Activated B cell treated with CpG ODN at 0.5 μM for 24 hours (primary cell): ENCODE measurements around the gene CLEC2A. TPM values are rescaled to one million over a fixed set of nuclear protein-coding genes. Genes with fewer than 3 reads are reported as not detected.

ENCODE experiments used
- ATAC-seq: fragments of 200-7000 bp; cut with Tn5 transposase; one replicate; pipeline ENCODE4 v1.10.0; 2021; ENCODE audit warnings: low read depth, mild to moderate bottlenecking, moderate library complexity
- CTCF ChIA-PET: fragments of 350-600 bp; sonication (Branson Sonifier 250); formaldehyde crosslinking; loops from one replicate; lab custom pipeline; 2021; ENCODE audit warnings: antibody characterized with exemption; lab: Charles Lee
- POLR2A ChIA-PET: fragments of 350-600 bp; sonication (Branson Sonifier 250); formaldehyde crosslinking; loops from one replicate; lab custom pipeline; 2021; ENCODE audit warnings: antibody characterized with exemption; lab: Charles Lee
- DNase-seq: peaks from one replicate; pipeline ENCODE4 v3.0.0; 2022
- H3K27ac Mint-ChIP-seq: one replicate; pipeline ENCODE4 v1.8.0; 2020; ENCODE audit warnings: mixed read lengths
- H3K27me3 Mint-ChIP-seq: one replicate; pipeline ENCODE4 v1.8.0; 2021; ENCODE audit warnings: mixed read lengths
- H3K36me3 Mint-ChIP-seq: one replicate; pipeline ENCODE4 v1.8.0; 2021; ENCODE audit warnings: low read depth, mixed read lengths
- H3K4me1 Mint-ChIP-seq: one replicate; pipeline ENCODE4 v1.8.0; 2021; ENCODE audit warnings: mixed read lengths
- H3K4me3 Mint-ChIP-seq: one replicate; pipeline ENCODE4 v1.8.0; 2020; ENCODE audit warnings: mild to moderate bottlenecking, mixed read lengths
- H3K9me3 Mint-ChIP-seq: one replicate; pipeline ENCODE4 v1.8.0; 2020; ENCODE audit warnings: mixed read lengths
- intact Hi-C: fragments of 100-400 bp; cut with micrococcal nuclease; formaldehyde crosslinking; loops from one replicate; pipeline ENCODE4 v1.15.1; 2024
- total RNA-seq: library from RNA; stranded (reverse); gene quantifications from 2 replicates; pipeline ENCODE4 v1.2.3, GENCODE V29; 2022
- TF ChIP-seq, protein P1 (sequence below): fragments of 200-600 bp; IDR thresholded peaks from one replicate; pipeline ENCODE4 v1.8.0; 2022; ENCODE audit warnings: antibody characterized with exemption, mild to moderate bottlenecking

Gene CLEC2A
- total RNA-seq, 1 donor from 2014 or later: not detected

DNA sequence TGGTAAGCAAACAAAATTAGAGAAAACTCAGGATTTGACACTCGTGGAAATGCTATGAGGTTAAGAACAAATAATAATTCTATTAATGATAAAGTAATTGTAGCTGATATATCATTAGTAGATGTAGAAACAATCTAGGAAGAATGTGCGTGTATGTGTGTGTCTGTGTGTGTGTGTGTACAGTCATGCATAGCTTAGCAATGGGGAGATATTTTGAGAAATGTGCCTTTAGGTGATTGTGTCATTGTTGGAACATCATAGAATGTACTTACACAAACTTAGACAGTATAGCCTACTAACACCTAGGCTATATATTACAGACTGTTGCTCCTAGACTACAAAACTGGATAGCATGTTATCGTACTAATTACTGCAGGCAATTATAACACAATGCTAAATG, 5.3 kb downstream of the CLEC2A start:
- ATAC-seq (no peak), DNase-seq (no peak)
- H3K4me1 Mint-ChIP-seq: peaks cover 4% of the 10 kb centered on the region
- peaks cover 11% of the 10 kb centered on the region for H3K27me3 Mint-ChIP-seq
- intact Hi-C loops: loop anchor here (1.0 to 5.0 kb wide), 4 partner anchors 58 to 293 kb away; partner anchors contain the start of gene CLEC2B
- H3K4me3 Mint-ChIP-seq: no peak overlapping the region
- POLR2A ChIA-PET: interaction anchor here (0.5 kb wide), 1 partner anchor 269 kb away, joined by 5 read pairs; no protein-coding TSS in a partner anchor
- TF ChIP-seq, protein P1, sequence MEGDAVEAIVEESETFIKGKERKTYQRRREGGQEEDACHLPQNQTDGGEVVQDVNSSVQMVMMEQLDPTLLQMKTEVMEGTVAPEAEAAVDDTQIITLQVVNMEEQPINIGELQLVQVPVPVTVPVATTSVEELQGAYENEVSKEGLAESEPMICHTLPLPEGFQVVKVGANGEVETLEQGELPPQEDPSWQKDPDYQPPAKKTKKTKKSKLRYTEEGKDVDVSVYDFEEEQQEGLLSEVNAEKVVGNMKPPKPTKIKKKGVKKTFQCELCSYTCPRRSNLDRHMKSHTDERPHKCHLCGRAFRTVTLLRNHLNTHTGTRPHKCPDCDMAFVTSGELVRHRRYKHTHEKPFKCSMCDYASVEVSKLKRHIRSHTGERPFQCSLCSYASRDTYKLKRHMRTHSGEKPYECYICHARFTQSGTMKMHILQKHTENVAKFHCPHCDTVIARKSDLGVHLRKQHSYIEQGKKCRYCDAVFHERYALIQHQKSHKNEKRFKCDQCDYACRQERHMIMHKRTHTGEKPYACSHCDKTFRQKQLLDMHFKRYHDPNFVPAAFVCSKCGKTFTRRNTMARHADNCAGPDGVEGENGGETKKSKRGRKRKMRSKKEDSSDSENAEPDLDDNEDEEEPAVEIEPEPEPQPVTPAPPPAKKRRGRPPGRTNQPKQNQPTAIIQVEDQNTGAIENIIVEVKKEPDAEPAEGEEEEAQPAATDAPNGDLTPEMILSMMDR: no peak
- H3K27ac Mint-ChIP-seq: no peak overlapping the region
- no peaks in the 10 kb centered on the region for H3K9me3 Mint-ChIP-seq
- CTCF ChIA-PET: interaction anchor here (4.7 kb wide), 2 partner anchors 113 to 177 kb away, joined by 35 to 37 read pairs; no protein-coding TSS in a partner anchor
- H3K36me3 Mint-ChIP-seq: no peaks in the 10 kb centered on the region

DNA sequence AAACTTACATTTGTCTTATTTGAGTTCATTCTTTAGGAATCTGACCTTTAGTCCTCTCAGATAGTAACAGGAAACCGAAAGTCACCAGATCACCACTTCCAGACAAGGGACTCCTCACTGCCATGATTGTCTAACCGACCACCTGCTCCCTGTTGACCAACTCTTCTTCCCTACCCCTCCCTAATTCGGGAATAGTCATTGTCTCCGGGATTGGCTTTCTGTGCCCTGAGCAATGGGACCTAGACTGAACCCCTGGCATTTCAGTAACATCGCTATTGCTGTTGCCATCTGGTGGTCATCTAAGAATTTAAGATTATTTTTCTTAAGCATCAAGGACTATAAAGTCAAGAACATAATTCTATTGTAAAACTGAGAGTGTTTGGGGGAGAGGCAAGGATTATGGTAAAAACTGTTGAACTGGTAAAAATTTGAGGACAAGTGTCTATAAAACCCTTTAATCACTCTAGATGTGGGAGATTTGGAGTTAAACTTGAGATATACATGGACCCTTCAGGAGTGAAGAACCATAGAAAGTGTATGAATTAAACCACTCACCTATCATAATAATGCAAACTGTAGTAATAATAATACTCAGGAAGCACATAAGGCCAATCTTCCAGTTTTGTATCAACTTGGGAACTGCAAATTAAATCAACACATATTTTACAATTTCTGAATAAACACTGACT, 6.3 kb downstream of the CLEC2A start:
- TF ChIP-seq, protein P1: no peak
- H3K4me1 Mint-ChIP-seq: peaks cover 4% of the 10 kb centered on the region
- intact Hi-C loops: loop anchor here (1.0 to 5.0 kb wide), 6 partner anchors 57 to 595 kb away; partner anchors contain the start of gene CLEC2B
- peak overlapping the region; percentile 62 for H3K4me3 Mint-ChIP-seq
- no peaks in the 10 kb centered on the region for H3K36me3 Mint-ChIP-seq
- POLR2A ChIA-PET: no interaction called here
- CTCF ChIA-PET: interaction anchor here (0.8 to 4.7 kb wide), 4 partner anchors 19 to 176 kb away, joined by 4 to 37 read pairs (median 20); no protein-coding TSS in a partner anchor
- H3K9me3 Mint-ChIP-seq: no peaks in the 10 kb centered on the region
- ATAC-seq (peak; percentile 40), DNase-seq (no peak)
- H3K27ac Mint-ChIP-seq: no peak overlapping the region
- H3K27me3 Mint-ChIP-seq: peaks cover 12% of the 10 kb centered on the region

DNA sequence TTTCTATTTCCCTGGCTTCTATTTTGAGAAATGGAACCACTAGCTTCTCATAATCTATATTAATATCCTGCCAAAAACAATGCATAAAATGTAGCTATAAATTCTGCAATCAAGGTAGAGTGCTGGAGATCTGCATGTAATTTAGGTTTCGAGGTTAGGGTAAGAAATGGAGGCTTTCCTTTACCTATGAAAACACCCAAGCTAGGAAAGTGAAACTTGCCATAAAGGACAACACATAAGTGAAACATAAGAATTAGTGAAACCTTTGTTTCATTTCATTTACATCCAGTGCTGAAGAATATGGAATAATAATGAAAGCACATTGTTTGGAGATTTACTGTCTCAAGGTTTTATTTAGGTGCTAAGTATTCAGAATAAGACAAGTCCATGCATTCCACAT, 9.7 kb downstream of the CLEC2A start:
- ChIA-PET CTCF (interaction anchor here (0.5 to 1.6 kb wide), 5 partner anchors 13 to 172 kb away, joined by 3 to 5 read pairs (median 3); no protein-coding TSS in a partner anchor), POLR2A (no interaction called here)
- Mint-ChIP-seq H3K4me3 (no peak overlapping the region), H3K27ac (no peak overlapping the region), H3K4me1 (peaks cover 4% of the 10 kb centered on the region), H3K27me3 (peaks cover 23% of the 10 kb centered on the region), H3K9me3 (no peaks in the 10 kb centered on the region), H3K36me3 (no peaks in the 10 kb centered on the region)
- intact Hi-C loops: no loop called here
- DNase-seq (no peak), ATAC-seq (no peak)
- TF ChIP-seq, protein P1: no peak

DNA sequence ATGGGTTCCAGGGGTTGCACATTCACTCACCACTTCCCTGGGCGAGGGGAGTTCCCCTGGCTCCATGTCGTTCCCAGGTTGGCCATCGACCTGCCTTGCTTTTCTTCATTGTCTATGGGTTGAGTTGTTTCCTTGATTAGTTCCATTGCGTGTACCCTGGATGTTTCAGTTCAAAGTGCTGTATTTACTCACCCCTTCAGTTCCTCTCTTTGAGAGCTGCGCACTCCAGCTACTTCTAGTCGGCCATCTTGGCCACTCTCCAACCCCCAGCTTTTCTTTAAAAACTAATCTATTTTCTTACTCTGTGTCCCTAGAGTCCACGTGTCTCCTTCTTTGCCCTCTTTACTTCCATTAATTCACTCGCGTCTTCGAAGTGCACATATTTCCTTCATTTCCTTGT, 11.7 kb downstream of the CLEC2A start:
- Mint-ChIP-seq H3K27ac (no peak overlapping the region), H3K9me3 (no peaks in the 10 kb centered on the region), H3K36me3 (no peaks in the 10 kb centered on the region), H3K4me3 (no peak overlapping the region), H3K4me1 (peaks cover 1% of the 10 kb centered on the region), H3K27me3 (peaks cover 21% of the 10 kb centered on the region)
- DNase-seq (no peak), ATAC-seq (no peak)
- CTCF ChIA-PET: interaction anchor here (1.3 kb wide), 1 partner anchor 107 kb away, joined by 5 read pairs; no protein-coding TSS in a partner anchor
- intact Hi-C loops: no loop called here
- POLR2A ChIA-PET: interaction anchor here (0.6 kb wide), 1 partner anchor 24 kb away, joined by 5 read pairs; no protein-coding TSS in a partner anchor
- TF ChIP-seq, protein P1: no peak

DNA sequence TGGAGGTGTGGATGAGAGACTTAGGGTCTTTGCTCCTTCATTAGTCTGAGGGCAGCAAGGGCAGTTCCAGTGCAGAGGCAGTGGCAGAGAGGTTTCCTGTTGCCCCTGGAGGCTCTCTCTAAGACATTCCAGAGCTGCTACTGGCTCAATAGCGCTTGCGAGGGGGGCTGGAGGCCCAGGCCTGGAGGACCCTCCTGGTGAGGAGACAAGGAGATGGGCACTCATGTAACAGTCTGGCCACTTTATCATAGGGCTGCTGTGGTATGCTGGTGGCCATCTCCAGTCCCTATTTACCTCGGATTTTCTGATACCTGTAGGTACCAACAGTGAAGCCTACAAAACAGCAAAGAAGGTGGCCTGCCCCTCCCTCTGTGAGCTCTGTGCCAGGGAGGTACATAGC, 12.7 kb downstream of the CLEC2A start:
- intact Hi-C loops: no loop called here
- H3K27me3 Mint-ChIP-seq: peaks cover 25% of the 10 kb centered on the region
- CTCF ChIA-PET: interaction anchor here (0.9 to 1.3 kb wide), 2 partner anchors 12 to 106 kb away, joined by 3 to 5 read pairs; no protein-coding TSS in a partner anchor
- DNase-seq: no peak
- H3K27ac Mint-ChIP-seq: no peak overlapping the region
- POLR2A ChIA-PET: no interaction called here
- no peak for ATAC-seq
- H3K4me3 Mint-ChIP-seq: no peak overlapping the region
- no peaks in the 10 kb centered on the region for H3K9me3 Mint-ChIP-seq
- no peaks in the 10 kb centered on the region for H3K4me1 Mint-ChIP-seq
- H3K36me3 Mint-ChIP-seq: no peaks in the 10 kb centered on the region
- TF ChIP-seq, protein P1: no peak
